Natural killer cell (primary cell): ENCODE data around the gene MICAL2. TPM values are rescaled to one million over a fixed set of nuclear protein-coding genes. Genes with fewer than 3 reads are reported as not detected.

Source experiments
- ATAC-seq, 3 donors: fragments of 150-1000 bp in 2 of 3; fragments of 200-7000 bp in 1 of 3; cut with Tn5 transposase; 1 replicate in 1 of 3; 2 replicates in 2 of 3; pipeline ENCODE4 v1.10.0; 2021; ENCODE audit warnings: mild to moderate bottlenecking in 2 of 3, moderate library complexity in 2 of 3
- DNase-seq, 2 donors: peaks; one replicate each; pipeline versions ENCODE4 v3.0.0 to v3.0.0-alpha.2; 2013 to 2021; ENCODE audit warnings: mixed read lengths in 1 of 2
- H3K27ac ChIP-seq: one replicate; pipeline ENCODE4 v1.5.1; 2013; ENCODE audit warnings: mild to moderate bottlenecking, low read length
- H3K27me3 ChIP-seq: one replicate; pipeline ENCODE4 v1.6.1; 2013; ENCODE audit warnings: low read length; ENCODE audit not compliant: control insufficient read depth, insufficient read depth
- H3K36me3 ChIP-seq: one replicate; pipeline ENCODE4 v1.6.1; 2013; ENCODE audit warnings: low read length; ENCODE audit not compliant: control insufficient read depth, insufficient read depth
- H3K4me1 ChIP-seq: one replicate; pipeline ENCODE4 v1.6.1; 2013; ENCODE audit warnings: low read length; ENCODE audit not compliant: control insufficient read depth, insufficient read depth
- H3K4me3 ChIP-seq: one replicate; pipeline ENCODE4 v1.5.1; 2013; ENCODE audit warnings: low read length
- H3K9me3 ChIP-seq: one replicate; pipeline ENCODE4 v1.6.1; 2013; ENCODE audit warnings: low read length; ENCODE audit not compliant: control insufficient read depth, insufficient read depth
- H3K27ac Mint-ChIP-seq, 2 donors: one replicate each; pipeline ENCODE4 v1.8.0; 2022; ENCODE audit warnings: mild to moderate bottlenecking in 2 of 2, mixed read lengths in 2 of 2, moderate library complexity in 1 of 2
- H3K27me3 Mint-ChIP-seq, 2 donors: one replicate each; pipeline ENCODE4 v1.8.0; 2022; ENCODE audit warnings: low read depth in 2 of 2, mixed read lengths in 2 of 2
- H3K36me3 Mint-ChIP-seq: one replicate; pipeline ENCODE4 v1.8.0; 2022; ENCODE audit warnings: mixed read lengths
- H3K4me1 Mint-ChIP-seq, 2 donors: one replicate each; pipeline ENCODE4 v1.8.0; 2022; ENCODE audit warnings: mixed read lengths in 2 of 2
- H3K4me3 Mint-ChIP-seq: one replicate; pipeline ENCODE4 v1.8.0; 2022; ENCODE audit warnings: mild to moderate bottlenecking, moderate library complexity, mixed read lengths
- H3K9me3 Mint-ChIP-seq, 2 donors: one replicate each; pipeline ENCODE4 v1.8.0; 2022; ENCODE audit warnings: mixed read lengths in 2 of 2
- WGBS: methylation state at CpG from one replicate; pipeline ENCODE4 v1.1.7; 2013; ENCODE audit warnings: missing lambda C conversion rate; ENCODE audit not compliant: insufficient coverage; 5-methylcytosine and 5-hydroxymethylcytosine counted together
- intact Hi-C: fragments of 100-400 bp; cut with micrococcal nuclease; formaldehyde crosslinking; loops from one replicate; pipeline ENCODE4 v1.14.2; 2022
- total RNA-seq, 4 donors: library from RNA; stranded (reverse); fragments of 120-200 nt in 1 of 4; gene quantifications; one replicate each; pipeline versions ENCODE4 v1.2.3 to v1.2.4, GENCODE V29; 2013 to 2022
- TF ChIP-seq, protein P1 (sequence below): fragments of 200-600 bp; IDR thresholded peaks from one replicate; pipeline ENCODE4 v1.8.0; 2022; ENCODE audit warnings: antibody characterized with exemption

The MICAL2 gene
- total RNA-seq, 3 donors from 2014 or later (not counting 1 experiment from before 2014, with no cell fraction given), result 54.6 to 68.6 (median 57.4) TPM

DNA sequence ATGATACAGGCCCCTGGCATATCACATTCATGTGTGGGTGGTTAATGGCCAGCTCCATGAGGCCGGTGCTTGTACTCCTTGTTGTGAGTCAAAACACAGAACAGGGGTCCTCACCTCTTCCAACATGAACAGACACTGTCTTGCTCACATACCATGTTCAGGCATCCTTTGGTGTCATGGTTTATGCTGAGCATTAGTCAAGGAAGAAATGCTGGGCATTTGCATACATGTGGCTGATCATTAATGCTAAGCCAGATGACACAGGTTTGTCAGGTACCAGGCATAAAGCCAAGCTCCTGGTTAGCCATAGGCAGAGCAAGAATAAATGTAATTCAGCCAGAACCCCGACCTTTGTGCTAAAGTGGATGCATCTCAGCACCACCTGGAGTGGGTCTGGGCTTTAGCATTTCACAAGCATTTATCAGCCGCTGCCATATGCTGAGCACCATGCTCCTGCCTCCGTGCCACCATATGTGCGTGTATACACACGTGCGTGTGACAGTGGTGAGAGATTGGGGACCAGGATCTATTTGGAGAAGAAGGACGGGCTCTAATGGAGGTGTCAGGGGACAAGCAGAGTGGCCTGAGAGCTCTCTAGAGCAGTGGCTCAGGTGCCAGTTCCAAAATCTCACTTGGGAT is 55.0 kb downstream of the MICAL2 start:
- TF ChIP-seq, protein P1, sequence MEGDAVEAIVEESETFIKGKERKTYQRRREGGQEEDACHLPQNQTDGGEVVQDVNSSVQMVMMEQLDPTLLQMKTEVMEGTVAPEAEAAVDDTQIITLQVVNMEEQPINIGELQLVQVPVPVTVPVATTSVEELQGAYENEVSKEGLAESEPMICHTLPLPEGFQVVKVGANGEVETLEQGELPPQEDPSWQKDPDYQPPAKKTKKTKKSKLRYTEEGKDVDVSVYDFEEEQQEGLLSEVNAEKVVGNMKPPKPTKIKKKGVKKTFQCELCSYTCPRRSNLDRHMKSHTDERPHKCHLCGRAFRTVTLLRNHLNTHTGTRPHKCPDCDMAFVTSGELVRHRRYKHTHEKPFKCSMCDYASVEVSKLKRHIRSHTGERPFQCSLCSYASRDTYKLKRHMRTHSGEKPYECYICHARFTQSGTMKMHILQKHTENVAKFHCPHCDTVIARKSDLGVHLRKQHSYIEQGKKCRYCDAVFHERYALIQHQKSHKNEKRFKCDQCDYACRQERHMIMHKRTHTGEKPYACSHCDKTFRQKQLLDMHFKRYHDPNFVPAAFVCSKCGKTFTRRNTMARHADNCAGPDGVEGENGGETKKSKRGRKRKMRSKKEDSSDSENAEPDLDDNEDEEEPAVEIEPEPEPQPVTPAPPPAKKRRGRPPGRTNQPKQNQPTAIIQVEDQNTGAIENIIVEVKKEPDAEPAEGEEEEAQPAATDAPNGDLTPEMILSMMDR, result no peak
- Mint-ChIP-seq H3K4me1 (peaks cover 7 to 29% of the 10 kb centered on the region in 2 donors), H3K36me3 (no peaks in the 10 kb centered on the region), H3K27me3 (peaks cover 0 to under 1% of the 10 kb centered on the region in 2 donors), H3K27ac (no peak overlapping the region), H3K4me3 (no peak overlapping the region), H3K9me3 (no peaks in the 10 kb centered on the region)
- ATAC-seq, result no peak
- WGBS, result 76% methylated on average over 8 of the region's 8 CpGs
- Histone ChIP-seq H3K9me3 (no peaks in the 10 kb centered on the region), H3K27me3 (no peaks in the 10 kb centered on the region), H3K4me1 (peaks cover 8% of the 10 kb centered on the region), H3K36me3 (peaks cover 18% of the 10 kb centered on the region), H3K4me3 (no peak overlapping the region), H3K27ac (no peak overlapping the region)
- intact Hi-C loops, result loop anchor here (5.0 kb wide), 1 partner anchor 72 kb away; no protein-coding TSS in a partner anchor
- no peak for DNase-seq

DNA sequence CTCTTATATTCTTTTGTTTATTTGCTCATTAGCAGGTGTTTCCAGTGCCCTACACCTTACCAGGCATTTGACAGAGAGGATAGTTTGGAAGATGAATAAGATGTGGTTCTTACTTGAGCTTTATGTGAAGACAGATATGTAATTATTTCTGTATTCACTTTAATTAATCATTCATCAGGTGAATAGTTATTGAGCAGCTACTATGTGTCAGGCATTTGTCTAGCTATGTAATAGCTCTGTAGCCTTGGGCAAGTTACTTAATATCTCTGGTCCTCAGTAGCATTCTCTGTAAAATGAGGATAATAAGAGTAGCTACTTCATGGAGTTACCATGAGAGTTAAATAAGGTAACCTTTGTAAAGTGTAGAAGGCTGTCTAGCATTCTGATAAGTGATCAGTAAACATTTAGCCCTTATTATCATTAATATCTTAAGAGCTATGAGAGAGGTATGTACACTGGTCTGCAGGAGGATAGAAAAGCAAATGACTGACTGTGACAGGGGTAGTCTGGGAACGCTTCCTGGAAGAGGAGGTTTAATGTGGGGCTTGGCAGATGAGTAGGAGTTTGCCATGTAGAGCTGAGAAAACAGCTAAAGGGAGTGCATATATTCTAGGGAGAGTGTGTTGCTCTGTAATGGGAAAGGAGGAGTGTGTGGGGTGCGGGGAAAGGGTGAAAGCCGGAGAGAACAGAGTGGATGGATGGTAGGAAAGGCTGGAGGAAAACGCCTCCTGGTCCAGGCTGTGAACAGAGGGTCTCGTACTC is 56.1 kb downstream of the MICAL2 start:
- ATAC-seq, result no peak
- Mint-ChIP-seq H3K4me3 (no peak overlapping the region), H3K4me1 (peaks cover 7 to 25% of the 10 kb centered on the region in 2 donors), H3K9me3 (no peaks in the 10 kb centered on the region), H3K27ac (no peak overlapping the region), H3K27me3 (no peaks in the 10 kb centered on the region), H3K36me3 (no peaks in the 10 kb centered on the region)
- Histone ChIP-seq H3K9me3 (no peaks in the 10 kb centered on the region), H3K4me1 (peaks cover 6% of the 10 kb centered on the region), H3K4me3 (no peak overlapping the region), H3K27ac (no peak overlapping the region), H3K27me3 (no peaks in the 10 kb centered on the region), H3K36me3 (peaks cover 18% of the 10 kb centered on the region)
- intact Hi-C loops, result loop anchor here (5.0 kb wide), 1 partner anchor 71 kb away; no protein-coding TSS in a partner anchor
- WGBS, result 94% methylated on average over 5 of the region's 5 CpGs
- no peak for DNase-seq
- TF ChIP-seq, protein P1, result no peak

DNA sequence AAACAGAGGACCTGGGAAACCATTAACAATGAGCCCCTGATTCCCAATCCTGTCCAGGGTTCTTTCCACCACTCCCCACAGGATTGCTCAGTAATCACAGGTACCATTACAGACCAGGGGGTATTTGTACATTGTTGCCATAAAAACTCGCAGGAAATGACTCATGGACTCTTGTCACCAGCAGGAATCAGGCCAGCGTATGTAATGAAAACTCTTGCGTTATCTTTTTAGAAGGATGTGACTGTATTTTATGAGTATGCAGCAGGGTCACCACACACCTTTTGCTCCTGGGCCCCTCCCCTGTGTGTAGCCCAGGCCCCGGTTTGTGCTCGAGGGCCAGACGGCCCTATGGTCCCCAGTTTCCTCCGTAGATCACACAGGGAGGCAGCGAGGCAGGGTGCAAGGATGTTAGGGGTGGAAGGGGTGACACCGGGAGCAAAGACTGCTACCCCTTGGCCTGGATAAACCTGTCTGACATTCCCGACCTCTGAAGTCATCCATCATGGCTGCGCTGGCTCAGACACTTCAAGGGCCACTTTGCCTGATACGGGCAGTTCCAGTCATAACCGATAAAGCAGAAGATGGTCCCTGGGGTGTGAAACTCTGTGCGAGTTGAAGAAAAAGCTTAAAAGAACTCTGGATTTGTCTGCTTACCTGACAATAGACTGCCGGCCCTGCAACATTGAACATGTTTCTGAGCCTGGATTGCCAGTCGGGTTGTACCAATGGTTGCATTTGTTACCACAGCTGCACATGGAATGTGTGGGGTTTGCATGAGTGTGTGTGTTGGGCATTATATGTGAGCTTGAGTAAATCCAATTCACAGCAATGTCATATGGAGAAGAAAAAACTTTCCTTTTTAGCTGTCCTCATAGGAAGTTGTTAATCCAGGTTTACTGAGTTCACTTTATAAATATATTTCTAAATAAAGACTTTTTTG is 56.9 kb downstream of the MICAL2 start:
- H3K36me3 Mint-ChIP-seq, result no peaks in the 10 kb centered on the region
- Histone ChIP-seq H3K27ac (no peak overlapping the region), H3K27me3 (no peaks in the 10 kb centered on the region), H3K9me3 (peaks cover 3% of the 10 kb centered on the region), H3K4me3 (no peak overlapping the region), H3K4me1 (peaks cover 6% of the 10 kb centered on the region), H3K36me3 (peaks cover 15% of the 10 kb centered on the region)
- no peaks in the 10 kb centered on the region for H3K9me3 Mint-ChIP-seq
- H3K4me1 Mint-ChIP-seq, result peaks cover 7 to 25% of the 10 kb centered on the region in 2 donors
- DNase-seq, result no peak
- H3K27ac Mint-ChIP-seq, result no peak overlapping the region
- no peak overlapping the region for H3K4me3 Mint-ChIP-seq
- ATAC-seq, result peak in 2 of 3 donors; percentile 21 to 74
- intact Hi-C loops, result loop anchor here (5.0 kb wide), 1 partner anchor 70 kb away; no protein-coding TSS in a partner anchor
- no peaks in the 10 kb centered on the region for H3K27me3 Mint-ChIP-seq
- TF ChIP-seq, protein P1, result no peak
- 85% methylated on average over 16 of the region's 16 CpGs for WGBS
